HepG2 (cell line): ENCODE data around the gene SPG7. TPM values are rescaled to one million over a fixed set of nuclear protein-coding genes. Genes with fewer than 3 reads are reported as not detected.

Experiments
- ATAC-seq: fragments of 200-7000 bp; cut with Tn5 transposase; 3 replicates; pipeline ENCODE4 v1.9.1; 2020; ENCODE audit warnings: mild to moderate bottlenecking, moderate library complexity
- BruUV-seq: library from RNA; stranded (reverse); fragments of 400-500 nt; replicated peaks from 2 replicates; lab custom pipeline; 2021; lab: Mats Ljungman, UMichigan
- CTCF ChIA-PET: fragments of 300-600 bp; formaldehyde crosslinking; extraction: SDS; loops from one replicate; lab custom pipeline; 2021; ENCODE audit warnings: low total read pairs, inconsistent platforms, low intra/inter-chr PET ratio; lab: Yijun Ruan, JAX
- POLR2A ChIA-PET: fragments of 350-600 bp; sonication (Branson Sonifier 250); formaldehyde crosslinking; loops from one replicate; lab custom pipeline; 2020; ENCODE audit warnings: antibody characterized with exemption, inconsistent platforms; lab: Yijun Ruan, JAX
- DNase-seq: peaks from one replicate; pipeline ENCODE4 v3.0.0-alpha.2; 2015; ENCODE audit warnings: low spot score
- FAIRE-seq: peaks from 3 replicates; lab custom pipeline; 2011; peaks lifted over from hg19 to GRCh38; lab: Jason Lieb, UNC
- H2AFZ ChIP-seq: one replicate; pipeline ENCODE4 v1.6.1; 2011; ENCODE audit warnings: low read length, inconsistent platforms
- H3K27ac ChIP-seq: fragments of 300-600 bp; 3 replicates; pipeline ENCODE4 v1.8.0; 2011; ENCODE audit warnings: mixed run types, mild to moderate bottlenecking, mixed read lengths, low read length, inconsistent platforms; ENCODE audit not compliant: insufficient read depth; ENCODE audit errors: extremely low read length
- H3K27me3 ChIP-seq, 2 experiments: fragments of 200-600 bp in 1 of 2; 2 replicates in 1 of 2; 3 replicates in 1 of 2; pipeline versions ENCODE4 v1.6.0 to v1.8.0; 2011; ENCODE audit warnings: low read length in 2 of 2, mild to moderate bottlenecking in 2 of 2, moderate library complexity in 2 of 2, inconsistent platforms in 1 of 2; ENCODE audit not compliant: insufficient read depth in 2 of 2, control insufficient read depth in 1 of 2
- H3K36me3 ChIP-seq, 2 experiments: fragments of 200-600 bp in 1 of 2; replicated peaks in 1 of 2; 2 replicates in 1 of 2; 3 replicates in 1 of 2; pipeline versions ENCODE4 v1.5.1 to v1.8.0; 2011; ENCODE audit warnings: low read length in 2 of 2, inconsistent platforms in 1 of 2; ENCODE audit not compliant: insufficient read depth in 2 of 2, control insufficient read depth in 1 of 2
- H3K4me1 ChIP-seq: 2 replicates; pipeline ENCODE4 v1.5.1; 2012; ENCODE audit warnings: low read length, inconsistent platforms; ENCODE audit not compliant: insufficient read depth
- H3K4me2 ChIP-seq: 2 replicates; pipeline ENCODE4 v1.6.0; 2011; ENCODE audit warnings: low read depth, low read length, inconsistent platforms
- H3K4me3 ChIP-seq, 3 experiments: fragments of 200-600 bp in 1 of 3; sonication (generic), shearing (Covaris generic) in 1 of 3; replicated peaks in 1 of 3; 2 replicates each; pipeline ENCODE4 v1.5.1; 2011 to 2016; ENCODE audit warnings: low read length in 3 of 3, inconsistent platforms in 2 of 3, low read depth in 2 of 3, mild to moderate bottlenecking in 2 of 3, control low read depth in 1 of 3, mixed read lengths in 1 of 3; ENCODE audit not compliant: insufficient read depth in 1 of 3
- H3K79me2 ChIP-seq: one replicate; pipeline ENCODE4 v1.6.1; 2011; ENCODE audit warnings: low read length, inconsistent platforms; ENCODE audit not compliant: insufficient read depth
- H3K9ac ChIP-seq: 2 replicates; pipeline ENCODE4 v1.6.0; 2011; ENCODE audit warnings: mild to moderate bottlenecking, low read depth, low read length, inconsistent platforms; ENCODE audit not compliant: insufficient read depth
- H3K9me3 ChIP-seq: 2 replicates; pipeline ENCODE4 v1.5.1; 2012; ENCODE audit warnings: mild to moderate bottlenecking, low read length
- H4K20me1 ChIP-seq: 2 replicates; pipeline ENCODE4 v1.6.0; 2011; ENCODE audit warnings: inconsistent platforms, mild to moderate bottlenecking, low read length, moderate library complexity; ENCODE audit not compliant: insufficient read depth
- AGO2 ChIP-seq: fragments of 200-400 bp; formaldehyde crosslinking; optimal IDR thresholded peaks from 2 replicates; pipeline ENCODE3; 2017; ENCODE audit warnings: mild to moderate bottlenecking, low read depth, low read length, moderate library complexity
- HMGXB4 ChIP-seq, 2 experiments: sonication (generic) in 1 of 2; formaldehyde crosslinking in 1 of 2; IDR thresholded peaks; 2 replicates each; pipeline versions ENCODE4 v1.4.0 to v1.6.1; 2018 to 2020; ENCODE audit warnings: missing genetic modification reagents in 2 of 2, borderline replicate concordance in 1 of 2, low read depth in 1 of 2, mild to moderate bottlenecking in 1 of 2, missing biosample characterization in 1 of 2
- RBM22 ChIP-seq: fragments of 200-400 bp; formaldehyde crosslinking; optimal IDR thresholded peaks from 2 replicates; pipeline ENCODE3; 2017; ENCODE audit warnings: mild to moderate bottlenecking, low read length, moderate library complexity
- ZBTB20 ChIP-seq: sonication (generic); formaldehyde crosslinking; IDR thresholded peaks from 2 replicates; pipeline ENCODE4 v1.8.1; 2023; ENCODE audit warnings: missing genetic modification reagents, low read depth, mild to moderate bottlenecking, borderline replicate concordance
- WGBS: methylation state at CpG from one replicate; pipeline ENCODE4 v1.1.6; 2017; ENCODE audit warnings: low lambda C conversion rate; 5-methylcytosine and 5-hydroxymethylcytosine counted together
- in situ Hi-C: cut with HindIII; loops from 2 replicates; pipeline ENCODE4 v1.10.0; 2017; ENCODE audit warnings: low pct_unique_long_range_greater_than_20kb; ENCODE audit not compliant: extremely low pct_ligation_motif_present
- intact Hi-C: fragments of 100-400 bp; cut with micrococcal nuclease; formaldehyde crosslinking; loops from one replicate; pipeline ENCODE4 v1.10.0; 2022; ENCODE audit not compliant: unreplicated experiment
- polyA plus RNA-seq, 8 experiments: library from polyadenylated mRNA; depleted of rRNA in 3 of 8; stranded (reverse) in 7 of 8; unstranded in 1 of 8; fragments of >200 nt; fragmentation: Illumina TruSeq in 4 of 8; extraction: Trizol in 4 of 8; gene quantifications; 2 replicates each; pipeline versions ENCODE4 v1.2.1 to v1.2.3, GENCODE V29; 2011 to 2016; ENCODE audit warnings: low read depth in 4 of 8, missing spikeins in 1 of 8, mixed read lengths in 1 of 8; ENCODE audit not compliant: insufficient read depth in 1 of 8
- total RNA-seq, 5 experiments: library from RNA; depleted of rRNA; stranded (reverse); fragments of >200 nt; fragmentation: Illumina TruSeq; extraction: Trizol; gene quantifications; 2 replicates each; pipeline ENCODE4 v1.2.3, GENCODE V29; 2016; ENCODE audit warnings: low read depth in 1 of 5
- TF ChIP-seq, protein P1 (sequence below): sonication (generic); formaldehyde crosslinking; IDR thresholded peaks from 2 replicates; pipeline ENCODE4 v1.5.0; 2020; ENCODE audit warnings: missing genetic modification reagents

SPG7 gene
- total and polyA plus RNA-seq, 2 of the 13 experiments (the other 11 are each of a cell fraction or from before 2014, with no cell fraction given): 66.0 to 136 TPM

GRCh38 chr16:89519881-89520280, 11.7 kb downstream of the SPG7 start:
- FAIRE-seq (no peak), ATAC-seq (no peak), DNase-seq (no peak)
- Histone ChIP-seq H3K4me3 (no peak overlapping the region), H3K79me2 (peaks cover 45% of the 10 kb centered on the region), H3K36me3 (peaks cover 48 to 84% of the 10 kb centered on the region in 2 experiments), H3K4me1 (no peaks in the 10 kb centered on the region), H3K9me3 (no peaks in the 10 kb centered on the region), H3K27ac (no peak overlapping the region), H3K4me2 (no peak overlapping the region), H4K20me1 (peaks cover 4% of the 10 kb centered on the region), H3K9ac (no peak overlapping the region), H3K27me3 (no peaks in the 10 kb centered on the region), H2AFZ (no peak overlapping the region)
- no TSS peak for BruUV-seq
- 97% methylated on average over 15 of the region's 15 CpGs for WGBS
- in situ Hi-C loops (no loop called here), intact Hi-C loops (no loop called here)
- TF ChIP-seq AGO2 (peak; percentile 39), RBM22 (peak; percentile 30), ZBTB20 (CRISPR knock-in tag) (no peak), HMGXB4 (CRISPR knock-in tag; IDR thresholded peaks at IDR 0.05; ENCODE audit: borderline replicate concordance in 1 of 2, low read depth in 1 of 2) (no peak)
- TF ChIP-seq, protein P1, sequence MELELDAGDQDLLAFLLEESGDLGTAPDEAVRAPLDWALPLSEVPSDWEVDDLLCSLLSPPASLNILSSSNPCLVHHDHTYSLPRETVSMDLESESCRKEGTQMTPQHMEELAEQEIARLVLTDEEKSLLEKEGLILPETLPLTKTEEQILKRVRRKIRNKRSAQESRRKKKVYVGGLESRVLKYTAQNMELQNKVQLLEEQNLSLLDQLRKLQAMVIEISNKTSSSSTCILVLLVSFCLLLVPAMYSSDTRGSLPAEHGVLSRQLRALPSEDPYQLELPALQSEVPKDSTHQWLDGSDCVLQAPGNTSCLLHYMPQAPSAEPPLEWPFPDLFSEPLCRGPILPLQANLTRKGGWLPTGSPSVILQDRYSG (CRISPR knock-in tag): no peak
- ChIA-PET CTCF (no interaction called here), POLR2A (interaction anchor here (1.6 kb wide), 1 partner anchor 11 kb away, joined by 4 read pairs; no protein-coding TSS in a partner anchor)
